DMS53 treated with DMSO at 0.1 percent for 48 hours (cell line): ENCODE measurements around the gene TMEM109.

Experiments used
- DNase-seq: peaks from one replicate; lab custom pipeline; 2025; ENCODE audit not compliant: unreplicated experiment; lab: John Stamatoyannopoulos, UW

The TMEM109 gene, protein sequence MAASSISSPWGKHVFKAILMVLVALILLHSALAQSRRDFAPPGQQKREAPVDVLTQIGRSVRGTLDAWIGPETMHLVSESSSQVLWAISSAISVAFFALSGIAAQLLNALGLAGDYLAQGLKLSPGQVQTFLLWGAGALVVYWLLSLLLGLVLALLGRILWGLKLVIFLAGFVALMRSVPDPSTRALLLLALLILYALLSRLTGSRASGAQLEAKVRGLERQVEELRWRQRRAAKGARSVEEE

DNA sequence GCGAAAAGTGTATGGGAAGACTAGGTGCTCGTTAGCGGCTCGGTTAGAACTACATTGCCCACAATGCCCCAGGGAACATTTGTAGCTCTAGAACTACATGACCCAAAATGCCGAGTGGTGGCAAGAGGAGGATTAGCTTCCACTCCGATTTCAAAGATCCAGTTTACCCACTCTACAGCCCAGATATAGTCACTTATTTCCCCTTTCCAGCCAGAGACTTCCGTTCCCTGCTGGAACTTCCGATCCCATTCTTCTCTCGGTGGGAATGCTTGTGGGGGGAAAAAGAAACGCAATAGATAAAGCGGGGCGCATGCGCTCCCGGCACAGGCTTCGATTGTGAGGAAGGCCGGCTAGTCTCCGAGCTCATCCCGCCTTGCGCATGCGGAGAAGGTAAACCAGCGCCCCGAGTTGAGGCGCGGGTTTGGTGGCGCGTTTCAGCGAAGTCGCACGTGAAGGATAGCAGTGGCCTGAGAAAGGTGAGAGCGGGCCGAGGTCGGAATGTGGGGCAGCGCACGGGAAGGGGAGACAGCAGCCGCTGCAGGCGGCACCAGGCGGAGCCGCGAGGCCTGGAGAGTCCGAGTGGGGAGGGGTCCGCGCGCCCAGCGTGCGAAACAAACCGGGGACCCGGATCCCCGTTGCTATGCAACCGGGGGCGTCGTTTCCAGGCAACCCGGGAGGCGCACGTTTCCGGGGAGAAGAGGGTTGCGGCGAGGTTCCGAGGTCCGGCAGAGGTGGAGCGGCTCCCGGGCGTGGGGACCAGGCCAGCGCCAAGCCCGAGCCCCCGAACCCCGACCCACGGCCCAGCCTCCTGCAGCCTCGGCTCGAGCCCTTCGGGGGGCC is at the start of gene TMEM109:
Gene TMEM109, plus strand, starts transcription at position 366 of the 840 bp plus-strand sequence. CDS start 5,536 bp downstream, outside the sequence.
- DNase-seq = peak; percentile 92

DNA sequence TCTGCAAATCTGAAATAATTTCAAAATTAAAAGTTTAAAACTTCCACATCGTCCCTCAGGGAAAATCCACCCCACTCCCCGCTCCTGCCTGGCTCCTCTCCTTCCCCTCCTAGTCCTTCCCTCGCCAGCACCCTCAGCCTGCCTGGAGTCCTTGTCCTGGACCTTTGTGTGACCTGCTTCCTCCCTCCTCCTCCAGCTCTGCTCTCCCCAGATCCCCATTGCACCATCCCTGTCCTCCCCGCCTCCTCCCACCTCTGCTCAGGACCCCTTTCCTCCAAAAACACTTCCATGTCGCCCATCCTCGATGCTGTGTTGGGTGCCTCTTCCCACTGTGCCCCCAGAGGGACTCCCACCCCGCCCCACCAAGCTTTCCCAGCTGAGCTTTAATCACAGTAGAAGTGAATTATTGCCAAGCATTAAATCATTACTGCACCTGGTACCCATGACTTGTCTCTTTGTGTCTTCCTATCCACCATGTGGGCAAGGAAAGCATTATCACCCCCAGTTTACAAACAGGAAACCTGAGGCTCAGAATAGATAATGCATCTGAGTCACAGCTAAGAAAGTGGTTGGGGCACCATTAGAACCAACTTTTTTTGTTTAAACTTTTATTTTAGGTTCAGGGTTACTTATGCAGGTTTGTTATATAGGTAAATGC is 49.0 kb upstream of the TMEM109 start:
- no peak for DNase-seq

DNA sequence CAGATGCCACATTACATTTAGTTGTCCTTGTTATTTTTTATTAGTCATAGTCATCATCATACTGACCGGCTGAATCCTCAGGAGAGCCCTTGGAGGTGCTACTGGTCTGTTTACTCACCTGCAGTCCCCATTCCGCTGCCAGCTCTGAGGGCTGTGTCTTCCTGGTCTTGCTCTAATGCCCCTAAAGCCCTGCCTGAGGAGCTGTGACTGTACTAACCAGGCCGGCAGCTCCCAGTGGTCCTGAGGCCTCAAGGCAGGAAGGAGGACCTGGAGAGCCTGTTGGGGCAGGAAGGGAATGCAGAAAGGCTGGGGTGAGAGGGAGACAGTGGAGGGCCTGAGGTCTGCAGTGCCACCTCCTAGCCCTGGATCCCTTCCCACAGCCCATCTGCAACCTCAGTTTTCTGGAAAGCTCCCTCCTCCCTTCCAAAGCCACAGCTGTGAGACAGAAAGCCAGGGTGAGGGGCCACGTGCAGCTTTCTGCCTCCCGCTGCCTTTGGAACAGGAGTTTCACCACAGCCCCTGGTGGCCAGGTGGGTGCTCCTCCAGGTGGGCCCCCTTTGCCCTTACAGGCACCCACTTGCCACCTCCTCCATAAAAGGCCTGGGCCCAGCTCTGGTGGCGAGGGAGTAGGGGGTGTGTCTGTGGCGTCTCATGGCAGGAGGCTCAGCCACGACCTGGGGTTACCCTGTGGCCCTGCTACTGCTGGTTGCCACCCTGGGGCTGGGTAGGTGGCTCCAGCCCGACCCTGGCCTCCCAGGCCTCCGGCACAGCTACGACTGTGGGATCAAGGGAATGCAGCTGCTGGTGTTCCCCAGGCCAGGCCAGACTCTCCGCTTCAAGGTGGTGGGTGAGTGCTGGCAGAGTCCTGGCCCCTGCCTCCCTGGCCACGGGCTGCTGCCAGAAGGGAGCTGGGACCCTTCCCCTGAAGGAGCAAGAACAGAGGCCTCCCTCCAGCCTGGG is 46.8 kb upstream of the TMEM109 start, which contains the start of gene ZP1:
Gene ZP1, plus strand, starts transcription at position 632 of the 960 bp plus-strand sequence. Its CDS starts 20 bp downstream, at position 652.
- peak; percentile 96 for DNase-seq

DNA sequence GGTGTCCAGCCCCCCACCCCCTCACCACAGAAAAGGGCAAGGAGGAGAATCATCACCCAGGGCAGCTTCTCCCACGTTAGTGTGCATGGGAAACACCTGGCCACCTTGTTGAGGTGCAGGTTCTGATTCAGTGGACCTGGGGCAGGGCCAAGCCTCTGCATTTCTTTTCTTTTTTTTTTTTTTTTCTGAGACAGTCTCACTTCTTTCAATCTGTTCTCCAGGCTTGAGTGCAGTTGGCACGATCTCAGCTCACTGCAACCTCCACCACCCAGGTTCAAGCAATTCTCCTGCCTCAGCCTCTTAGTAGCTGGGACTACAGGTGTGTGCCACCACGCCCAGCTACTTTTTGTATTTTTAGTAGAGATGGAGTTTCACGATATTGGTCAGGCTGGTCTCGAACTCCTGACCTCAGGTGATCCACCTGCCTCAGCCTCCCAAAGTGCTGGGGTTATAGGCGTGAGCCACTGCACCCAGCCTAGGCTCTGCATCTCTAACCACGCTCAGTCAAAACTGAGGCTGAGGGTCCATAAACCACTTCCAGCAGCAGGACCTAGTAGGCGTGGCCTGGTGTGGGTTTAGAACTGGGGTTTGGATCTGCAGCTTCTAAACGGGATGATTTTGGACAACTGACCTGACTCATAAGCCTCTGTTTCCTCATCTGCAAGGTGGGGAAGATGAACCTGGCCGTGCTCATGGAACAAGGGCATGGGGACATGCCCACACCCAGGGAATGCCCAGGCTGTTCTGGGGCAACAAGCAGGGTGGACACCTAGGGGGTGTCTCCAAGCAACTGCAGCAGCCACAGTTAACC is 45.9 kb upstream of the TMEM109 start:
- no peak for DNase-seq

DNA sequence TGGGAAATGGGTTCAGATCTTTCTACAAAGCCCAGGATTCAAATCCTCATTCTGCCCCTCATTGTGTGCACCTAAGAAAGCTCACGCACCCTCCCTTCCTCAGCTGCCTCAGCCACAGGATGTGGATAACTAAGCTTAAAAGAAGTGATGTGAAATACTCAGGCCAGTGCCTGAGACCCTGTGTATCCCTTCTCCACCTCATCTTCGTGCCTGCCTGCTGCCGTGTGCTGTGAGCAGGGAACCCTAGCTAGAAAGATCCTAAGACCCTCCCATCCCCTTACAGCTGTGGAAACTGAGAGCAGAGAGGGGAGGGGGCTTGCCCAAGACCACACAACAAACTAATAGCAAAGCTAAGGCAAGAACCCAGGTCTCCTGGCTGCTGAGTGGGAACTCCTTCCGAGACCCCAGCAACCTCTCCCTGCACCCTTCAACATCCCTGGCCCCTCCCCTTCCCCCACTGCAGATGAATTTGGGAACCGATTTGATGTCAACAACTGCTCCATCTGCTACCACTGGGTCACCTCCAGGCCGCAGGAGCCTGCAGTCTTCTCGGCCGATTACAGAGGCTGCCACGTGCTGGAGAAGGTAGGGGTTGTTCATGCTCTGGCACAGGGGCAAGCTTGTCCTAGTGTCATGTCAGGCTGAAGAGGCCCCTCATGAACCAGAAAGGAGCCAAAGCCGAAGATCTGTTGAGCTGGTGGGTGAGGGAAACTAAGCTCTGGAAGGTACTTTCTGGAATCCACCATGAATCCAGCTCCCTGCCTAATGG is 45.1 kb upstream of the TMEM109 start:
- DNase-seq = no peak

DNA sequence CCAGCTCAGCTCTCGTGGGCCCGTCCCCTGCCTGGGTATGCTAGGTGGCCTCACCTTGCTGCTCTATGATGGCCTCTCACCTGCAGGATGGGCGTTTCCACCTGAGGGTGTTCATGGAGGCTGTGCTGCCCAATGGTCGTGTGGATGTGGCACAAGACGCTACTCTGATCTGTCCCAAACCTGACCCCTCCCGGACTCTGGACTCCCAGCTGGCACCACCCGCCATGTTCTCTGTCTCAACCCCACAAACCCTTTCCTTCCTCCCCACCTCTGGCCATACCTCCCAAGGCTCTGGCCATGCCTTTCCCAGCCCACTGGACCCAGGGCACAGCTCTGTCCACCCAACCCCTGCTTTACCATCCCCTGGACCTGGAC is 44.5 kb upstream of the TMEM109 start:
- DNase-seq = no peak

DNA sequence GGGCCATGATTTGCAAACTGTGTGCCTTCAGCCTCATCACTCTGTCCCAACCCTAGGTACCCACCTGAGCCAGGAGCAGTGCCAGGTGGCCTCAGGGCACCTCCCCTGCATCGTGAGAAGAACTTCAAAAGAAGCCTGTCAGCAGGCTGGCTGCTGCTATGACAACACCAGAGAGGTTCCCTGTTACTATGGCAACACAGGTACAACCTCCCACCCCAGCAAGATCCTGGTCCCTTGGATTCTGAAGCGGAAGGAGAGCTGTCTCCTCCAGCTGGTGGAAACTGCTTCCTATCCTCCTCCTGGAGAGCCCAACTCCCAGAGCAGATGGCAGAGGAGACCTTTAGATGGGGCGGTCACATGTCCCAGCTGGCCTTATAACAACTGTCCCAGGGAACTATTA is 43.7 kb upstream of the TMEM109 start:
- peak; percentile 94 for DNase-seq

DNA sequence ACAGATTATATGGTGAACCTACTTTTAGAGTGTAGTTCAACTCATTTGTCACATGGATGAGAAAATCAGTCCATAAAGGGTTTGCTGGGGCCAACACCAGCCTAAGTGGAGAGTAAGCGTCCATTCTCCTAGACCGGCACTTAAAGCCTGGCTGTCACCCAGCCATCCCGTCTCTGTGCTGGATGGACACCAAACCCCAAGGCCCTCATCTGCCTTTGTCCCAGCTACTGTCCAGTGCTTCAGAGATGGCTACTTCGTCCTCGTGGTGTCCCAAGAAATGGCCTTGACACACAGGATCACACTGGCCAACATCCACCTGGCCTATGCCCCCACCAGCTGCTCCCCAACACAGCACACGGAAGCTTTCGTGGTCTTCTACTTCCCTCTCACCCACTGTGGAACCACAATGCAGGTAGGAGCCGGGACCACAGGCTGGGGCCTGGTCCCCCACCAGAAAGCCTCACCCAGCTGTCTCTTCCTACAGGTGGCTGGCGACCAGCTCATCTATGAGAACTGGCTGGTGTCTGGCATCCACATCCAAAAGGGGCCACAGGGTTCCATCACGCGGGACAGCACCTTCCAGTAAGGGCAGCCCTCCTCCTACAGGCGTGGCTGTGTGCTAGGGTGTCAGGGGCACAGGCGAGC is 43.1 kb upstream of the TMEM109 start:
- DNase-seq = no peak

DNA sequence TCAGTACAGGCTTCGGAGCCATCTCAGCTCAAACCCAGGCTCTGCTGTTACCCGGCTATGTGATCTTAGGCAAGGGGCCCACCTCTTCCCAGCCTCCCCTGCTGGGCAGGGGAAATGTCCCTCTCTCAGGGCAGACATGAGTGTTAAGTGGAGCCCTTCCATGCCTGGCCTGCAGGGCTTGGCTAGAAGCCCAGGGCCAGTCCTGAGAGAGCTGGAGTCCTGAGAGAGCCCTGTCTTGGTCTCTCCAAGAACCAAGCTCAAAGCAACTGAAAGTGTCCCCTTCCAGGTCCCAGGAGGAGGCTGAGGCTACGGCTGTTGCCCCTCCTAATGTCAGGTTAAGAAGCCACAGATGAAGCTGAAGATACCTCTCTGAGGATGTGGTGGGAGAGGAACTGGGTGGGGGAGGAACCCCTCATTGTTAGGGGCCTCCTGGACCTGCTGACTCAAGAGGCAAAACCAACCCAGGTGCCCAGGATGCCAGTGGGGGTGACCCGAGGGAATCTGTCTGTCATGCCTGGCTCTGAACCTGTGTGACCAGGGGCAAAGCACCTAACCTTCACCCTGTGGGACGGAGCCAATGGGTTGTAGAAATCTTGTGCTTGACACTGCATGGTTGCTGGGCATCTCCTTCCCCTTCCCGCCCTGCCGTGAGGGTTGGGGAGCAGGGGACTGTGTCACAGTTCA is 42.4 kb upstream of the TMEM109 start:
- DNase-seq = no peak

DNA sequence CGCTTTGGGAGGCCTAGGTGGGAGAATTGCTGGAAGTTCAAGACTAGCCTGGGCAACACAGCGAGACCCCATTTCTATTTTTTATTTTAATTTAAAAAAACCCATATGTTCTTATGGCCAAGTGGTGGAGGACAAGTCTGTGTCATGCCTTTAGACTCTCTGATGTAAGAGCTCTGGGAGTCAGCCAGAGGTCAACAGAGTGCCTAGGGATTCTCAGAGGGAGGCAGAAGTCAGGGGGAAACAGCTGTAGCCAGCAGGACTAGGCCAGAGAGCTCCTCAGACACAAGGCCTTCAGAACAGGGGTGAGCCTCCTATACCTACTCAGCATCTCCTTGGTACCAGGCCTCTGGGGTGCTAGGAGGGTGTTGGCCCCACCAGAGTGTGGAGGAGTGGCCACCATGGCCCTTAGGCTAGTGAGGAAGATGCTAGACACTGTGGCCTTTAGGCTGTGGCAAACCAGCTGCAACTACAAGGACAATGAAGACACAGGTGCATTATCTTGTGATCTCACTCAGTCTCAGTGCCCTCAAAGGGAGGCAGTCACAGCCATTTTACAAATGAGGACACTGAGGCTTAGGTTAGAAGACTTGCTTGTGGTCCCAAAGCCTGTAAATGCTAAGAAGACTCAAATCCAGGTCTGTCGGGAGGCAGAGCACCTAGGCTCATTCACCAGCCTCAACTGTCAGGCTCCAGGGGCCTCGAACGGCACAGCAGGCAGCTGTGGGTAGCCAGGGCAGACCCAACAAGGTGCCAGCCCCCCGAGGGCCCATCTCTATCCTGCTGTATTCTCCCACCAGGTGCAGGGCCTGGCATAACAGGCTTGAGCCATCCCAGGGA is 41.6 kb upstream of the TMEM109 start:
- DNase-seq = no peak

DNA sequence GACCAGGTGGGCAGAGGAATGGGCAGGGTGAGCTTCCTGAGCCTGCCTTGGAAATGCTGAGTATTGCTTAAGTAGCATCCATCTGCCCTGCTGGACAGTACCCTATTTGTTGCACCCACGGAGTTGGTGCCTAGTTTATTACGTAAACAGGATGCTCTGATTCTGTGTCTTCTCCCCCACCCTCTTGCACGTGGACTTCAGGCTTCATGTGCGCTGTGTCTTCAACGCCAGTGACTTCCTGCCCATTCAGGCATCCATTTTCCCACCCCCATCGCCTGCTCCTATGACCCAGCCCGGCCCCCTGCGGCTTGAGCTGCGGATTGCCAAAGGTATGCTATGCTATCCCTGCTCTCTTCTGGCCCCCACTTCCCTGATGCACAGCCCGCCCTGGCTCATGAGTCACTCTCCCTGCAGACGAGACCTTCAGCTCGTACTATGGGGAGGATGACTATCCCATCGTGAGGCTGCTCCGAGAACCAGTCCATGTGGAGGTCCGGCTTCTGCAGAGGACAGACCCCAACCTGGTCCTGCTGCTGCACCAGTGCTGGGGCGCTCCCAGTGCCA is 40.9 kb upstream of the TMEM109 start:
- DNase-seq = no peak

DNA sequence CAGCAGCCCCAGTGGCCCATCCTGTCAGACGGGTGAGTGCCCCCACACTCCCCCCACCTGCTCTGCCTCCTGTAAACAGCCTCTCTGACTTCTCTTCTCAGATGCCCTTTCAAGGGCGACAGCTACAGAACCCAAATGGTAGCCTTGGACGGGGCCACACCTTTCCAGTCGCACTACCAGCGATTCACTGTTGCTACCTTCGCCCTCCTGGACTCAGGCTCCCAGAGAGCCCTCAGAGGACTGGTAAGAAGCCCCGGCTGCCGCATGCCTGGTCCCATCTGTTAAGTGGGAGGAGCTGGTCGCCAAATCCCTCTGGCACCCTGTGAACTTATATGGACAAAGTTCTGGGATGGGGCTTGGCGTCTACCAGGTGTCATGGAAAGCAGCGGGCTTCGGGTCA is 40.4 kb upstream of the TMEM109 start:
- no peak for DNase-seq

DNA sequence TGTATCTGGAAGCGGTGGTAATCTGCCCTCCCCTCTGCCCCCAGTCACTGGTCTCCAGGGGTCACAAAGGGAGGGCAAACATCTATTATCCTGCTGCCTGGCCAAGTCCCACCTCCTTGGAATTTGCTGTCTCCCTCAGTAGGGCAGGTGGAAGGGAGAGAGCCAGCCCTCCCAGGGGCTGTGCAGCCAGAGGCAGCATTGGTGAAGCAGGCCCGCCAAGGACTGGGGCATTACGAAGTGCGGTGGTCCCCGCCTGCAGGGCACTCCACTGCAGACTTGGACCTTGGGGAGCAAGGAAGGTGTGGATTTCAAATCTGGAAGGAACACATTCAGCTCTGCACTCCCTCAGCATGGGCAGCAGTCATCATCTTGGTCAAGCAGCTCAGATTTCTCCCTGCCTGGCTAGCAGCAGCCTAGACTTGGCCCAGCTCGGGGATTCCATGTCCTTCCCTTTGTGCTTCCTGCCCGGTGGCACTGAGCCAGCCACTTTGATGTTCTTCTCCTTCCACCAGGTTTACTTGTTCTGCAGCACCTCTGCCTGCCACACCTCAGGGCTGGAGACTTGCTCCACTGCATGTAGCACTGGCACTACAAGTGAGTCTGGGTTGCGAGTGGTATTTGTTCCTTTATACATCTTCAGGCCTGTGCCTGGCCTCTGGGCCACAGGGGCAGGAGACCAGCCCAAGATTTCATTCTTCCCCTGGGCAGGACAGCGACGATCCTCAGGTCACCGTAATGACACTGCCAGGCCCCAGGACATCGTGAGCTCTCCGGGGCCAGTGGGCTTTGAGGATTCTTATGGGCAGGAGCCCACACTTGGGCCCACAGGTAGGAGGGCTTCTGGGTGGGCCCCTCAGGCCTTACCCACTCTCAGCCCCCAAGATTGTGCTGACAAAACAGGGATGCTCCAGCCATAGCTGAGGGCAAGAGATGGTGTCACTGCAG is 39.3 kb upstream of the TMEM109 start:
- no peak for DNase-seq

DNA sequence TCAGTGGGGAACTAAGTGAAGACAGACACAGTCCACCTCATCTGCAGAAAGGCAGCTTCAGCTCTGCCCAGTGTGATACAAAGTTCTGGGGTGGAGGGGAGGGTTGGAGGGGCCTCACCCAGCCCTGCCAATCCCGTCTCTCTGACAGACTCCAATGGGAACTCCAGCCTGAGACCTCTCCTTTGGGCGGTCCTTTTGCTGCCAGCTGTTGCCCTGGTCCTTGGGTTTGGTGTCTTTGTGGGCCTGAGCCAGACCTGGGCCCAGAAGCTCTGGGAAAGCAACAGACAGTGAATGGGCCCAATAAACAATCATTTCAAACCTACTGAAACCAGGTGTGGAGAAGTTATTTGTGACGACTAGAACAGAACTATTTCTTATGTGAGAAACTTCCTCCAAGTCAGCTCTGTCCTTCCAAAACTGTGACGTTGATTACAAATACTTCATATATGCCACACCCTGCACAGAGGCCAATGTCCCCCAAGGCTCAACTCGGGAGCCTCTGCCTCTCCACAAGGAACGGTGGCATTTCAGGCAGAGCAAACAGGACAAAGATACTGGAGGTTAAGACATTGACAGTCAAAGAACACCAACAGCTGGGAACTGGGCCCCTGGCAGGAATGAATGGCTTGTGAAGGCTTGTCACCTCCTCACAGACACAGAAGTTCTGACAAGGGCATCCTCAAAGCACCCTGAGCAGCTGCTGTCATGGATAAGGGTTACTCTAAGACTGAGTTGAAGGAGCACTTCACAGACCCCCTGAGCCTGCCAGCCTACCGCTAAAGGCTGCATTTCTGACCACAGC is 38.4 kb upstream of the TMEM109 start:
- DNase-seq = no peak

DNA sequence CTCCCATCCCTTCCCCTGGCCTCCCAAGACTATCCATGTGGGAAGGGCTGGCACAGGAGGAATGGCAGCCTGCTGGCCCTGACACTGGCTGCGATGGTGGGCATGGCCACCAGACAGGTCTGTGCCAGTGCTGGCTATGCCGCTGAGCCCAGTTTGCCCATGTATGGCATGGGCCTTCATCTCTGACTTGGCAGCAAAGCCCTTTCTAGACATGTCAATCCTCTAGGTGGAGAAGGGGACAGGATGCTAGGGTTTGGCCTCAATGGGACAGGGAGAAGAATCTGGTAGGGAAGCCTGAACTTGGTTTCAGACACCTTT is 37.8 kb upstream of the TMEM109 start:
- no peak for DNase-seq
